Testis (tissue), 3 donors: ENCODE data around the gene AGAP1. TPM values are rescaled to one million over a fixed set of nuclear protein-coding genes. Genes with fewer than 3 reads are reported as not detected.

Experiments
- DNase-seq: peaks from one replicate; pipeline ENCODE4 v3.0.0-alpha.2; 2019
- H3K27ac ChIP-seq, 2 donors: fragments of 200-600 bp; sonication (generic); one replicate each; pipeline ENCODE4 v1.5.1; 2019
- H3K27me3 ChIP-seq: fragments of 200-600 bp; sonication (generic); one replicate; pipeline ENCODE4 v1.5.1; 2019
- H3K36me3 ChIP-seq: fragments of 200-600 bp; sonication (generic); one replicate; pipeline ENCODE4 v1.5.1; 2017; ENCODE audit warnings: low read depth; ENCODE audit errors: missing control alignments
- H3K4me1 ChIP-seq: fragments of 200-600 bp; sonication (generic); one replicate; pipeline ENCODE4 v1.5.1; 2019
- H3K4me3 ChIP-seq, 2 donors: fragments of 200-600 bp; sonication (generic); one replicate each; pipeline ENCODE4 v1.5.1; 2017 to 2019
- H3K9me3 ChIP-seq: fragments of 200-600 bp; sonication (generic); one replicate; pipeline ENCODE4 v1.5.1; 2017
- CTCF ChIP-seq, 3 experiments: fragments of 450-650 bp in 2 of 3; fragments of 200-600 bp in 1 of 3; sonication (generic) in 1 of 3; IDR thresholded peaks; one replicate each; pipeline ENCODE4 v1.5.1; 2016 to 2019; ENCODE audit warnings: antibody characterized with exemption in 3 of 3, mild to moderate bottlenecking in 2 of 3, moderate library complexity in 1 of 3
- POLR2A ChIP-seq: fragments of 450-650 bp; IDR thresholded peaks from one replicate; pipeline ENCODE4 v1.6.1; 2017; ENCODE audit warnings: antibody characterized with exemption, mild to moderate bottlenecking, moderate library complexity
- WGBS, 2 donors: methylation state at CpG; one replicate each; pipeline ENCODE4 v1.1.5; 2018; 5-methylcytosine and 5-hydroxymethylcytosine counted together
- intact Hi-C: fragments of 100-400 bp; cut with DNase I; formaldehyde crosslinking; loops from one replicate; pipeline ENCODE4 v1.15.1; 2023; ENCODE audit warnings: low total_unique reads
- polyA plus RNA-seq: library from polyadenylated mRNA; stranded (reverse); fragments of 350-450 nt; fragmentation: Illumina TruSeq; extraction: RNeasy Lipid Tissue Mini Kit (QIAGEN cat#74804); gene quantifications from one replicate; pipeline ENCODE4 v1.2.3, GENCODE V29; 2014; ENCODE audit warnings: low read depth, low replicate concordance; ENCODE audit not compliant: insufficient read depth
- total RNA-seq, 2 donors: library from RNA; depleted of rRNA; stranded (reverse); fragments of >200 nt; gene quantifications; one replicate each; pipeline ENCODE4 v1.2.3, GENCODE V29; 2016

Gene AGAP1
- total and polyA plus RNA-seq, 3 donors from 2014 or later: 21.4 to 45.5 (median 40.7) TPM

DNA sequence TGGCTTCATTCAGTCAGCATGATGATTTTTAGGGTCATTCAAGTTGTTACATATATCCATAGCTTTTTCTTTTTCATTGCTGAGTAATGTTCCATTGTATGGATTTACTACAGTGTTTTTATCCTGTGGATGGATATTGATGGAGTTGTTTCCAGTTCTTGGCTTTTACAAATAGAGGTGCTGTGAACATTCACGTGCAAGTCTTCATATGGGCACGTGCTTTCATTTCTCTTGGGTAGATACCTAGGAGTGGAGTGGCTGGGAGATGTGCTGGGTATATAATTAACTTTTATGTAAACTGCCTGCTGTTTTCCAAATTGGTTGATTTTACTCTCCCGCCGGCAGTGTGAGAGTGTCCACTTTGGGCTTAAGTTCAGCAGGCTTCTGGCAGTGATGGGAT lies 16.5 kb downstream of the AGAP1 start:
- intact Hi-C loops: no loop called here
- TF ChIP-seq POLR2A (no peak), CTCF (IDR thresholded peaks at IDR 0.05) (no peak)
- no peak for DNase-seq
- H3K4me3 ChIP-seq: no peak overlapping the region
- no peaks in the 10 kb centered on the region for H3K36me3 ChIP-seq
- 88 to 90% methylated on average over 4 of the region's 4 CpGs for WGBS, 2 donors
- H3K27ac ChIP-seq: no peak overlapping the region
- peaks cover 1% of the 10 kb centered on the region for H3K4me1 ChIP-seq
- H3K27me3 ChIP-seq: no peaks in the 10 kb centered on the region
- H3K9me3 ChIP-seq: no peaks in the 10 kb centered on the region

- no peak overlapping the region for H3K4me3 ChIP-seq
- H3K27me3 ChIP-seq: no peaks in the 10 kb centered on the region
- H3K27ac ChIP-seq: no peak overlapping the region
- H3K9me3 ChIP-seq: no peaks in the 10 kb centered on the region
- 20 to 73% methylated on average over 1 to 7 of the region's 7 CpGs for WGBS, 2 donors
- TF ChIP-seq POLR2A (no peak), CTCF (IDR thresholded peaks at IDR 0.05) (no peak)
- no peaks in the 10 kb centered on the region for H3K36me3 ChIP-seq
- intact Hi-C loops: no loop called here
- H3K4me1 ChIP-seq: no peaks in the 10 kb centered on the region
- DNase-seq: no peak
These were observed 17.4 kb downstream of the AGAP1 start for GRCh38 chr2:235511187-235511661.

DNA sequence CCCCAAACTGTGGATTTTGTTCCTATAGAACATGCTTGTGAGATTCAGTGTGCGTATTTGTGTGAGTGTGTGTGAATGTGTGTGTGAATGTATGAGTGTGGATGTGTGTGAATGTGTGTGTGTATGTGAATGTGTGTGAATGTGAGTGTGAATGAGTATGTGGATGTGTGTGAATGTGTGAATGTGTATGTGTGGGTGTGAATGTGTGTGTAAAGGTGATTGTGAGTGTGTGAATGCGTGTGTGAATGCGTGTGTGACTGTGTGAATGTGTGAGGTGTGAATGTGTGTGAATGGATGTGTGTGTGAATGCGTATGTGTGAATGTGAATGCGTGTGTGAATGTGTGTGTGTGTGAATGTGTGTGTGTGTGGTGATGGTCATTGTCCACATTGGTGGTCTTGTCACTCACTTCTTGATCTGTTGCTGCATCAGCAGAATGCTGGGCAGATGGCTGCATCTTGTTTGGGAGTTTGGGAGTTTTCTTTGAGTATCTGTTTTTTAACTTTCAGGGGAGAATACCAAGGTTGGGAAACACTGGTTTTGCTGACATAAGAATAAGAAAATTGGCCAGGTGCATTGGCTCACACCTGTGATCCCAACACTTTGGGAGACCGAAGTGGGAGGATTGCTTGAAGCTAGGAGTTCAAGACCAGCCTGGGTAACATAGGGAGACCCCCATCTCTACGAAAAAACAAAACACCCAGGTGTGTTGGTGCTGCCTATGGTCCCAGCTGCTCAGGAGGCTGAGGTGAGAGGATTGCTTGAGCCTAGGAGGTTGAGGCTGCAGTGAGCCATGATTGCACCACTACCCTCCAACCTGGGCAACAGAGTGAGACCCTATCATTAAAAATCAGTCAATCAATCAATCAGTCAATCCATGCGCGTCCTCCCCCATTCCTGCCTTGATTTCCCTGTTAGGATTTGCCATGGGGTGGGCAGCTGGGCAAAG lies 18.2 kb downstream of the AGAP1 start:
- H3K36me3 ChIP-seq: no peaks in the 10 kb centered on the region
- no peak for TF ChIP-seq CTCF (IDR thresholded peaks at IDR 0.05)
- no peak for TF ChIP-seq POLR2A
- DNase-seq: no peak
- H3K4me1 ChIP-seq: no peaks in the 10 kb centered on the region
- no peaks in the 10 kb centered on the region for H3K27me3 ChIP-seq
- 81 to 93% methylated on average over 9 of the region's 9 CpGs for WGBS, 2 donors
- intact Hi-C loops: no loop called here
- H3K27ac ChIP-seq: no peak overlapping the region
- H3K4me3 ChIP-seq: no peak overlapping the region
- no peaks in the 10 kb centered on the region for H3K9me3 ChIP-seq

- WGBS, 2 donors: 91 to 92% methylated on average over 4 of the region's 4 CpGs
These were observed 18.8 kb downstream of the AGAP1 start for GRCh38 chr2:235512699-235513053.

More at GRCh38 chr2:235512699-235513053, 18.8 kb downstream of the AGAP1 start:
- Histone ChIP-seq H3K9me3 (no peaks in the 10 kb centered on the region), H3K36me3 (no peaks in the 10 kb centered on the region), H3K4me3 (no peak overlapping the region), H3K4me1 (no peaks in the 10 kb centered on the region), H3K27ac (no peak overlapping the region), H3K27me3 (no peaks in the 10 kb centered on the region)
- DNase-seq: no peak
- TF ChIP-seq POLR2A (no peak), CTCF (IDR thresholded peaks at IDR 0.05) (no peak)
- intact Hi-C loops: no loop called here
